HG03095 (cell line): Measurements from ENCODE around the gene CLIP1.
"Not testable (repeated sequence)": the region's sequence is repeated elsewhere in the genome, so short reads cannot be mapped to it uniquely, and the experiment has no call there.

ENCODE experiments used
- ATAC-seq: cut with Tn5 transposase; IDR thresholded peaks from one replicate; pipeline ENCODE4 v1.9.1; 2021; ENCODE audit warnings: moderate library complexity; ENCODE audit not compliant: unreplicated experiment

The CLIP1 gene

DNA sequence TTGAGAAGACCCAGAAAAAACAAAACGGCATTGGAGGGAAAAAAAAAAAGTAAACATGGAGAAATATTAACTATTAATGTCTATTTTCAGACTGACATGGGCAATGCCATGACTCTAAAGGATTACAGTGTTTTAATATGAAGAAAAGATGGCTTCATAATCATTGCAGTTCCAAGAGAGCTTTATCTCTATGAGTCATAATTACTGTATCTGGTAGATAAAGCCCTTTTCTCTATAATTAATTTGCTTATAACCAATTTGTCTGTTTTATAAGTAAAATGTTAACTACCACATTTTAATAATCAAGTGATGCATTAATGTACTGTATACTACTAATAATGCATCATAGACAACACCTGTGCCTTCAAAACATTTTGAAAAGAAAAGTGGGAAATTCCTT lies 59.7 kb downstream of the CLIP1 start:
- ATAC-seq, result no peak

DNA sequence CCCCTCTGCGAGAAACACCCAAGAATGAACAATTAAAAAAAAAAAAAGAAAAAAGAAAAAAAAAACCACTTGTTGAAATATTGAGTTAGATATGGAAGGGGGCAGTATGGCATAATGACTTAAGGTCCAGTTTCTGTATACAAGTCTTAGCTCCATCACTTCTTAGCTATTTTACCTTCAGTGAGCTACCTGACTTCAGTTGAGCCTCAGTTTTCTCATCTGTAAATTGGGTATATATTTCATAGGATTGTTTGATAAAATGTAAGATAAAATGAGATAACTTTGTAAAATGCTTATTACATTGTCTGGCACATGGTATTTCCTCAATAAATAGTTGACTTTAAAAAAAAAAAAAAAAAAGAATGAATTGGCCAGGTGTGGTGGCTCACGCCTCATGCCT lies 64.1 kb downstream of the CLIP1 start:
- ATAC-seq, result not testable (repeated sequence)

DNA sequence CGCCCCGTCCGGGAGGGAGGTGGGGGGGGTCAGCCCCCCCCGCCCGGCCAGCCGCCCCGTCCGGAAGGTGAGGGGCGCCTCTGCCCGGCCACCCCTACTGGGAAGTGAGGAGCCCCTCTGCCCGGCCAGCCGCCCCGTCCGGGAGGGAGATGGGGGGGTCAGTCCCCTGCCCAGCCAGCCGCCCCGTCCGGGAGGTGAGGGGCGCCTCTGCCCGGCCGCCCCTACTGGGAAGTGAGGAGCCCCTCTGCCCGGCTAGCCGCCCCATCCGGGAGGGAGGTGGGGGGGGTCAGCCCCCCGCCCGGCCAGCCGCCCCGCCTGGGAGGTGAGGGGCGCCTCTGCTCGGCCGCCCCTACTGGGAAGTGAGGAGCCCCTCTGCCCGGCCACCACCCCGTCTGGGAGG lies 64.9 kb downstream of the CLIP1 start:
- ATAC-seq, result not testable (repeated sequence)

DNA sequence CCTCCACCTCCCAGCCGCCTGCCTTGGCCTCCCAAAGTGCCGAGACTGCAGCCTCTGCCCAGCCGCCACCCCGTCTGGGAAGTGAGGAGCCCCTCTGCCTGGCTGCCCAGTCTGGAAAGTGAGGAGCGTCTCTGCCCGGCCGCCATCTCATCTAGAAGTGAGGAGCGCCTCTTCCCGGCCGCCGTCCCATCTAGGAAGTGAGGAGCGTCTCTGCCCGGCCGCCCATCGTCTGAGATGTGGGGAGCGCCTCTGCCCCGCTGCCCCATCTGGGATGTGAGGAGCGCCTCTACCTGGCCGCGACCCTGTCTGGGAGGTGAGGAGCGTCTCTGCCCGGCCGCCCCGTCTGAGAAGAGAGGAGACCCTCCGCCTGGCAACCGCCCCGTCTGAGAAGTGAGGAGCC lies 65.5 kb downstream of the CLIP1 start:
- not testable (repeated sequence) for ATAC-seq

DNA sequence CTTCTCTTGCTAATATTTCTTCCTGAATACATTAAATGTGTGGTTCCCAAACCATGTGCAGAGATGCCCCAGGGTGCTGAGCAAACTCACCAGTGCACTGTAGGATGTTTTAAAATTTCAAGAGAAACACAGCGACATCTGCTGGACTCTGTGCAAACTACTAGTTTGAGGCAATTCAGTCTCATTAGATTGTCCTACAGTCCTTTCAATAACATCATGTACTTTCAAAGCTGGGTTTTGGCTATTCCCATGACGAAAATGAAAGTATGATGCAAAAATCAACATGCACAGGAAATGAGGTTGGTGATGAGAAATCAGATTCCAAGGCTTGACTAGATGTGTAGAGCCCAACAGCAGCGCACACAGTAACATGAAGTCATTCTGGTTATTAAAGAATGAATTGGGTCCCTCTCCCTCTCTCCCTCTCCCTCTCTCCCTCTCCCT lies 66.3 kb downstream of the CLIP1 start:
- peak; percentile 50 for ATAC-seq

DNA sequence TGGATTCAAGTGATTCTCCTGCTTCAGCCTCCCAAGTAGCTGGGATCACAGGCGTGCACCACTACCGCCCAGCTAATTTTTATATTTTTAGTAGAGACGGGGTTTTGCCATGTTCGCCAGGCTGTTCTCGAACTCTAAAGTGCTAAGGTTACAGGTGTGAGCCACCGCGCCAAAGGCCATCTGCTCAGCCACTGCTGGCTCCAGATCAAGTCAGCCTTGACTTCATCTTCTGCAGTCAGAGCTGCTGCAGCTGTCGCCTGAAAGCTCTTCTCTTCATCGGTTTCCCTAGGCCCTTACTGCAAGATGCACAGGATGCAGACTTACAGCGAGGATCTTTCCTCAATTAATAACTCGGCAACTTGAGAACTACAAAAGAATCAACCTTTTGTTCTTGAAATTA lies 66.8 kb downstream of the CLIP1 start:
- ATAC-seq, result no peak

DNA sequence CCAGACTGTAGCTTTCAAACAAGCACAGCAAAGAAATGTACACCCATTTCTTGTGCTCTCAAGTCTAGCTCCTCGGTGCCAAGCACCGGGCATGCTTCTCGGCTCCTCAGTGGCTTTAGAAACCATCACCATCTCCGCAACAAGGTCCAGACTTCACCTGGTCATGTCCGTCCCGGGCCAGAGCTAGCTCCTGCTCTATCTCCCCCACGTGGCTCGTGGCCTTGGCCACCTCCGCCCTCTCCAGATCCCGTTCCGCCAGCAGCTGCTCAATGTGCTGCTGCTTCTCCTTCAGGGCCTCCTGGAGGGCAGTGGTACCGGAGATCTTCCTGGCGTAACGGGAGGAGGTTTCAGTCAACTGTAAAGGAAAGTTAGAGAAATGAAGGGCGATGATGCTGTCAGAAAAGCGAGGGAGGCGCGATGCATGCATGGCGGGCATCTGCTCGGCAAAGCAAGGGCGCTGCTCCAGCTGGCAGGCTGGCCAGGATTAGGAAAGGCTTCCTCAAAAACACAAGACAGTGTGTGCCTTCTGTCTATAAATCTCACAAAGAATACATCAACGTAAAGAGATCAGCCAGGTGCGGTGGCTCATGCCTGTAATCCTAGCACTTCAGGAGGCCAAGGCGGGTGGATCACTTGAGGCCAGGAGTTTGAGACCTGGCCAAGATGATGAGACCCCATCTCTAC lies 67.4 kb downstream of the CLIP1 start:
- no peak for ATAC-seq

DNA sequence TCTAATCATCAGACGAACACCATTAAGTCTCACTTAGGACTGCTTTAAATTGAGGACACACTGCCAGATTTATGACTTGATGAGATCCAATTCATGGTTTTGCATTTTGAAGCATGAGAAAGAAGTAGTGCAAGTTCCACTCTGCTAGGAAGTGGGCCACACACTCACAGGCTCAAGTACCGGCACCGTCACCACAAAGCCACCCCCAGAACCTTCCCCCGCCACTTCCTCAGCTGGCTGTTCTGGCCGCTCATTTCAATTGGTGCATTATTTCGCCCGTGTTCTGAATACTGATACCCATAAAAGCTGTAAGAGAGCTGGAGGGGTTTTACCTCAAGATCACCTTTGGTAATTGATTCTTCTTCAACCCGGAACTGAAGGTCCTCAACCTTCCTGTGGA lies 70.1 kb downstream of the CLIP1 start:
- no peak for ATAC-seq

DNA sequence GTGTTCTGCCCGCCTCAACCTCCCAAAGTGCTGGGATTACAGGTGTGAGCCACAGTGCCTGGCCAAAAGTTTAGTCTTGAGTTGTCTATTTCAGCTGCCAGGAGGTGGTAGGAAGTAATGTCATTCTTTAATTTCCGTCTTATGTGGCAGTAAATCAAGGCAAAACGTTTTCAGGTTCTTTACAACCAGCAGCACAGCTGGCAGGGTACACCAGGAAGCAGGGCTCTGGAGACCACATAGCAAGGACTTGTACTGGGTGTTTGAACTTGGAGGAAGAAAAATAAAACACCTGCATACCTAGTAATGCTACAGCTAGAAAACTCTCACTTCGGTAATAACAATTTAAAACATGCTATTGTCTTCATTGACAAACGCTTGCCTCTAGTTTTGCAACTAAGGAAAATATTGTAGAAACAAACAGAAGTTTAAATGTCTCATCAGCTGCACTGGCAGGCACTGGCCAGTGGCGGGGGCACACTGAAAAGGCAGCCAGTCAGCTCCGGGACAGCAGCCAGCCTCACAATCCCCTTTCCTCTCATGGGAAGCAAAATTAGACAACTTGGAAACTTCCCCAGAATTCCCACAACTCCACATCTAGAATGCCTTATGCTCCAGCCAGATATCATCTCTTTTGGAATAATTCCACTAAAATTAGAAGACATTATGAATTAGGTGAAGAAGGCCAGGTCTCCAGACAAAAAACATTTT lies 72.2 kb downstream of the CLIP1 start:
- ATAC-seq, result no peak

DNA sequence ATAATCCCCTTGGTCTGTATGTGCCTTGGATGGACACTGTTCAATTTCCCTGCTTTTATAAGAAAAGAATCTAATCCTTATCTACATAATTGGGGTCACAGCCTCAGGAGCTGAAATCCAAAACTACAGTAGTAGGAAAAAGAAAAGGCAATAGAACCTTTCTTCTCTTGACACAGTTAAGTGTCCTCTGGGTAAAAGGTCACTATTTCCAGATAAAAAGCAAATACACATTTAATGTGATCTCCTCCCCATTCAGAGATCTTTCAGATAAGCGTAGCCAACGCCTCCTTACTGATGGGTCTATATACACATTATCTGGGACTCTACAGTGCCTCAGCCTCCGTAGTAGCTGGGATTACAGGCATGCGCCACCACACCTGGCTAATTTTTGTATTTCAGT lies 73.4 kb downstream of the CLIP1 start:
- ATAC-seq, result no peak

DNA sequence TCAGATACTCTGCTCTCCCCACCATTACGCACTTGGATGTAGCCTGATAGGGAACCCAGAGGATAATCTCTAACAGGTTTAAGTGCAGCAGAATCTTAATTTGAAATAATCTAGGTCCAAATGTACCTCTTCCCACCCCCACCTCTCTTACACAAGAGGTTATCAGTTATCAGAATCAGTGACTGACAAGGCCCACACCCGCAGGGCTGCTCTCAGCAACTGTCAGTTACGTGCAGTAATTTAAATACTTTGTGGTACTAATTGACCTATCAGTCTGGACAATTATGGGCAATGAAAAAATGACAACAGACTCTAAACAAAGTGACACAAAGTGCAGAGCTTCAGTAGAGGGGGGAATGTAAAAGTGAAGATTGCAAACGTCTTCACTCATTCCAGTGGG lies 74.0 kb downstream of the CLIP1 start:
- no peak for ATAC-seq

DNA sequence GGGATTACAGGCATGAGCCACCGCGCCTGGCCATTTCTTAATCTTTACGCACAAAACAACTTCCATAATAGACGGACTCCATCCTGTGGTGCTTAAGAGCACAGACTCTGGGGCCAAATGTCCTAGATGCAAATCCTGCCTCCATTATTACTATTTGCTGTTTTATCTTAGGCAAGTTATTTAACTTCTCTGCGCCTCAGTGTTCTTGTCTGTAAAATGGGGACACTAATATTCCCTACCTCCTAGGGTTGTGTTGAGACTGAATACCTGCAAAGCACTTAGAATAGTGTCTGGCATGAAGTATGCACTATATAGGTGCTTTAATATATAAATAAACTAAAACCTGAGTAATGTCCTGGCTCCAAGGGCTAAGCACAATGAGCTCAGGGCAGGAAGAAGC lies 76.4 kb downstream of the CLIP1 start:
- ATAC-seq, result no peak

DNA sequence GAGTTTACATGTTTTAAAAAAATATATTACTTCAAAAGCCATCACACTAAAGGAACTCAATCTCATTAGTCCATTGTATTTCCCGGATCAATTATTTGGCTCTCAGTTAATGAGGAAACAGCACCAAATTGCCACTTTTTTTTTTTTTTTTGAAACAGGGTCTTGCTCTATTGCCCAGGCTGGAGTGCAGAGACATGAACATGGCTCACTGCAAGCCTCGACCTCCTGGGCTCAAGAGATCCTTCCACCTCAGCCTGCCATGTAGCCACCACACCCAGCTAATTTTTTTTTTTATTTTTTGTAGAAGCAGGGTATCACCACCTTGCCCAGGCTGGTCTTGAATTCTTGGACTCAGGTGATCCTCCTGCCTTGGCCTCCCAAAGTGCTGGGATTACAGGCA lies 77.4 kb downstream of the CLIP1 start:
- ATAC-seq, result no peak

DNA sequence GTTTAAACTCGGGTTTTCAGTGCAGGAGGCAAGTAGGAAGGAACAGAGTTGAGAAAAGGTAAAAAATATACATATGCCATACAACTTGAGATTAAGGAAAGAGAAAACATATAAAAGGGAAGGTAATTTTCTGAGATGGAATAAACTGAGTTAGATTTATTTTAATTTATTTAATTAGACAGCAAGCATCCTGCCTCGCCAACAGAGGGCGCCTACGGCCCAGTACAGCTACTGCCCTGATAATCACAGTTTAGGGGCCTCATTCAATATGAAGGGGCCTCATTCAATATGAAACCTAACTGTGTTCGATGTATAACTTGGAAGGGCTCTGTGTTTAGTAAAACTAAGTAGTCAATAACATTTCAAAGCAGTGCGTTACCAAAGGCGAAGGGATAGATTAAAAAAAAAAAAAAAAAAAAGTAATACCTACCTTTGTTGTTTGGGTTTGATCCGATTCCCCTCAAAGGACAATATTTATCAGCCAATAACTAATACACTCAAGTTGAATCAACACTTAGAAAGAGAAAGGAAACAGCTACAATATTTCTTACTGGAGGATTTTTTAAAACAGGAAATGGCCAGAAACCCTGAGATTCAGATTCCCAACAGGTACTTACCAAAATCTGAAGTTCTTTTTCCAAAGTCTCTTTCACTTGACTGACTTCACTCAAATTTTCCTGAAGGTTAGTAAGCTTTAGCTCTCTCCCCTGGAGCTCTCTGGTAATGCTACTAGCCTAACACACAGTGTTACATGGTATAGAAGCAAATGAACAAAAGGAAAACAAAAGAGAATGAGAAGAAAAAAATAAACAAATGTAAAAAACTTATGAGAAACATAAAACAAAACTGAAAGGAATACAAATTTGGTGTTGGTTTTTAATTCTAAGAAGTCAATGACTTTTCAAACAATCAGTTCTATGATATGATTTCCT lies 86.2 kb downstream of the CLIP1 start:
- no peak for ATAC-seq

DNA sequence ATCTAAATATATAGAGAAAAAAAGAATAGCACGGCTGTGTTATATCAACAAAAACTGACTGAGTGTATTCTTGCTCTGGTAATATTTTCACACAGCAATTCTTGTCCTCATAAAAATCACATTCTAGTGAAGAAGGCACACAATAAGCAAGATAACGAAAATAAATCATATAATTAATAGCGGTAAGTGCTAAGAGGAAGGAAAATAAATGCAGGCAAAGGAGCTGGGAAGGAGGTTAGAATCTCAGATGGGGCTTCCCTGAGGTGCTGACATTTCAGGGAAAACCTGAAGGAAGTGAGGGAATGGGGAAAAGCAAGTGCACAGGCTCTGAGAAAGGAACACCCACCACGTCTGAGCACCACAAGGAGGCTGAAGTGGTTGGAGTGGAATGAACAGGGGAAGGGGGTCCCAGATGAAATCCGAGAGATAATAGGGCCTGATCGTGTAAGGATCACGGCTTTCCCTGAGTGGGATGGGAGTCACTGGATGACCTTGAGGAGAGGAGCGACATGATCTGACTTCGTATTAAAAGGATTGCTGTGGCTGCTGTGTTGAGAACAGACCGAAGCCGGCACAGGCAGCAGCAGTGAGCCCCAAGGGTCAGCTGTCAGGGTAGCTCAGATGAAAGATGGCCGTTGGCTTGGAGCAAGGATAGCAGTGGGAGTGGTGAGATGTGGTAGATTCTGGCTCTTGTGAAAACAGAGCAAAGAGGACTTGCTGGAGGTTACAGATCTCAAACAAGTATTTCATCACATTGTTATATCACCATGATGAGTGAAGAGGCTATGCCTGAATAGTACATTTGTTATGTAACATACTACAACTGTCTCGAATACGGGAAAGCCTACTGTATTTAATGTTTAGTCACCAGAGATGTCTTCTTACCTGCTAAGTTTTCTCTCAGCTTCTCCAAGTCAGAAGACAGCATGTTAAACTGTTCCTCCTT lies 89.1 kb downstream of the CLIP1 start:
- no peak for ATAC-seq

DNA sequence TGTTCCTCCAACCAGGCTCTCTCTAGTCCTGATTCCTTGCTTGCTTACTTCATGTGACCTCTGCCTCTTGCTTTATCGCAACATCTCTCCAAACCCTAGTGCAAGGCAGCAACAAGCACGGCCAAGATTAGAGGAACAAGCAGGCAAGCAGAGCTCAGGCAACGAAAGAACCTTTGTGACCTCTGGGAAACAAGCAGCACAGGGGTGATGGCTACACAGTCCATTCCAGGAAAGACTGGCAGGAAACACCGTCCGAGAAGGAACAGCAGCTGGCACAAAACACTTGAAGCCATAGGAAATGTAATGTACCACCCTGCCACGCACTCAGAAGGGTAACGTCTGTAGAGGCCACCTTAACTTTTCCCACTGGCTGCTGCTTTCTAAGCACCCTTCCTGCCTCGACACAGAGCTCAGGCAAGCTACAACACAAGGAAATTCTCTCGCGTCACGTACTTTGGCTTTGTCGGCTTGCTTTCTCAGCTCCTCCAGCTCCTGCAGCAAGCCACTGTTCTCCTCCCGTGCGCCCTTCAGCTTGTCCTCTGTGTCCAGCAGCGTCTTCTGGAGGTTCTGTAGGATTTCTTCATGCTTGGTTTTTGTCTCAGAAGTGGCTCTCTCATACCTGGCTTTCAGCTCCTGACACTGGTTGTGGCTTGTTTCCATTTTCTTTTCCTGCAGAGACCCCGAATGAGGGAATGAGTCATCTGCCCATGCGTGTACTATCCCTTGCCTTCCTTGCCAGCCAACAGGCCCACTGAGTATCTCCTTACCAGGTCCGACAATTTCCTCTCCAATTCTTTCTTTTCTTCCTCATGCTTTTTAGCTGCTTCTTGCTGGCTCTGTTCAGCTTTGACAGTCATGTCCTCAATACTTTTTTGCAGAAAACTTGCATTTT lies 94.7 kb downstream of the CLIP1 start:
- no peak for ATAC-seq

DNA sequence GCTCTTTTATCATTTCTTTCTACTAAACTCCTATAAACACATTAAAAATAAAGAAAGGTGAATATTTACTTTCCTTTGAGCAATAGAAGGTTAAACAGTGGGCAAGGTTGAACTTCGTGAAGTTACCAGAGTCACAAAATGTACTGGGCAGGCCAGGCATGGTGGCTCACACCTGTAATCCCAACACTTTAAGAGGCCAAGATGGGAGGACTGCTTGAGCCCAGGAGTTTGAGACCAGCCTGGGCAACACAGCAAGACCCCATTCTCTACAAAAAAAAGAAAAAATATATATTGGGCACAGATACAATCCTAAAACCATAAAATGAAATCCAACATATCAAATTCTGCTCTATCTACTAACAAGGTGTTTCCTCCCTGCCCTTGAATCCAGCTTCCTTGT lies 95.5 kb downstream of the CLIP1 start:
- ATAC-seq, result no peak

DNA sequence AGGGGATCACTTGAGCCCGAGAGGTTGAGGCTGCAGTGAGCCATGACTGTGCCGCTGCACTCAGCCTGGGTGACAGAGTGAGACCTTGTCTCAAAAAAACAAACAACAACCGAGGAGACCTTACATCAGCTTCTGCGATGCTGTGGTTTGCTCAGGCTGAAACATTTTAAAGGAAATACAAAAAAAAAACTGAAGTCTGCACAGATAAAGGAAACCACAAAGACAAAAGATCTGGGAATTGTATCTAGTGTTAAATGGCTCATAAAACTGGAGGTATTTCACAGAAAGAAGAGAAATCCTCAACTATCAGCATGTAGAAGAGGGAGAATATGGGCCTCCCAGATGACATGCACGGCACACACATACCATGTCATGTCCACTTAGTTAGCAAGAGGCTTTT lies 95.9 kb downstream of the CLIP1 start:
- no peak for ATAC-seq

DNA sequence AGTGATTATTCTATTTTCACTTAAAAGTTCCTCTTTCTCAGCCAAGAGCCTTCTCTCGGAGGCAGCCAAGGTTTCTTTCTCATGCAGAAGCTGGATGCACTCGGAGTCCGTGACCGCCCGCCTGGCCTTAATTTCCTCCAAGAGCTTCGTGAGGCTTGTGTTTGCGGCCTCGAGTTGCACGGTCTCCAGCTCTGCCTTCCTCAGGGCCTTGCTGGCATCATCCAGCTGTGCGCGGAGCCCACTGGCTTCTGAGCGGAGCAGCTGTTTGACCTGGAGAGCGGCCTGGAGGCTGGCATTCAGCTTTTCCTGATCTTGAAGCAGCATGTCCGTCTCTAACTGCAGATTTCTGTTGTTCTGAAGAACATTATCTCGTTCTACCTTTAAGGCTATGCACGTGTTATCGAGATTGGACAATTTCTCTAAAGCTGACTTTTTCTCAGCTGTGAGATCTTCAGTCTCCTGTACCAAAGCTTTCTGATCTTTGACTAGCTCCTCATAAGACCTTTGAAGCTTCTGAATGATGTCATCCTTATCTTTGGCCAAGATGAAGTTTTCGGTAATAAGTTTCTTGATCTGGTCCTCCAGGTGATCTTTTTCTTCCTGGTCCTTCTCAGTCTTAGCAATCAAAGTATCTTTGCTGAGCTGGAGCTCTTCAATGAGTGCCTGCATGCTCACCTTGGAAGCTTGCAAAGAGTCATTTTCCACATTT lies 99.0 kb downstream of the CLIP1 start:
- ATAC-seq, result no peak
